Erythroblast (primary cell): ENCODE data around the gene STARD5.

Experiments
- GATA1 ChIP-seq: IDR thresholded peaks from 2 replicates; pipeline ENCODE4 v1.6.1; 2011; ENCODE audit warnings: low read depth, mild to moderate bottlenecking, control low read depth, low read length, moderate library complexity
- POLR2A ChIP-seq: IDR thresholded peaks from 2 replicates; pipeline ENCODE4 v1.6.1; 2011; ENCODE audit warnings: mild to moderate bottlenecking, low read length

DNA sequence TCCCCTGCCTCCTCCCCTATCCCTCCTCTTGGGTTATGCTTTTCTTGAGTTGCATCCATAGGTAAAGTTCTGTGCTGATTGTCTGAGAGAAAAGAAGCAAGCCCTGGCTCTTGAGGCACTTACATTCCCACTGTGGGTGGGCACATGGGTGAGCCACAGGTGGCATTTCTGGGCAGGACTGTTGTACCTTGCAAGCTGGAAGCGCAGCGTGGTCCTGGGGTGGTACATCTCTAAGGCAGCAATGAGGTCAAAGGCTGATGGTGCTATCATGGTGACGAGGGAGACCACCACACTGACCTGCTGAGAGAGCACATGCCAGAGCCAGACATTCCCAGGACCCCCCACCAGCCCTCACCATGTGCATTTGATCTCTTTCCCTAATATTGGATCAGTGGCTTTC lies 25.3 kb upstream of the STARD5 start:
- TF ChIP-seq POLR2A (no peak), GATA1 (no peak)
